ENCODE measurements around the gene MLANA.

MLANA gene

GRCh38 chr9:5957166-5957565, 66.5 kb downstream of the MLANA start:
- no peak for DNase-seq (ENCODE audit: low read depth in 1 of 2, low spot score in 1 of 2)

- no peak for DNase-seq (ENCODE audit: low read depth in 1 of 2, low spot score in 1 of 2)
These were observed 67.6 kb downstream of the MLANA start for GRCh38 chr9:5958273-5958672.

All from activated T-helper 1 cell treated with anti-CD3 and anti-CD28 coated beads, Interleukin-2, amount 50 U/mL, for 16 hours (primary cell).